ENCODE results near the gene RGS3.

- no peak for TF ChIP-seq CTCF (IDR thresholded peaks at IDR 0.05)
- no peak for TF ChIP-seq POLR2A (IDR thresholded peaks at IDR 0.05)
These were observed 128.5 kb downstream of the RGS3 start for GRCh38 chr9:113591899-113592625.
